HG02973 (cell line): ENCODE measurements around the gene BRAF.
"Not testable (repeated sequence)": the region's sequence is repeated elsewhere in the genome, so short reads cannot be mapped to it uniquely, and the experiment has no call there.

Source experiments
- ATAC-seq: cut with Tn5 transposase; IDR thresholded peaks from one replicate; pipeline ENCODE4 v1.9.1; 2021; ENCODE audit warnings: moderate library complexity; ENCODE audit not compliant: unreplicated experiment

BRAF gene

GRCh38 chr7:140920745-140921144, 4.0 kb downstream of the BRAF start:
- ATAC-seq = no peak

GRCh38 chr7:140918236-140918635, 6.5 kb downstream of the BRAF start:
- ATAC-seq = no peak

GRCh38 chr7:140917258-140917657, 7.5 kb downstream of the BRAF start:
- no peak for ATAC-seq

DNA sequence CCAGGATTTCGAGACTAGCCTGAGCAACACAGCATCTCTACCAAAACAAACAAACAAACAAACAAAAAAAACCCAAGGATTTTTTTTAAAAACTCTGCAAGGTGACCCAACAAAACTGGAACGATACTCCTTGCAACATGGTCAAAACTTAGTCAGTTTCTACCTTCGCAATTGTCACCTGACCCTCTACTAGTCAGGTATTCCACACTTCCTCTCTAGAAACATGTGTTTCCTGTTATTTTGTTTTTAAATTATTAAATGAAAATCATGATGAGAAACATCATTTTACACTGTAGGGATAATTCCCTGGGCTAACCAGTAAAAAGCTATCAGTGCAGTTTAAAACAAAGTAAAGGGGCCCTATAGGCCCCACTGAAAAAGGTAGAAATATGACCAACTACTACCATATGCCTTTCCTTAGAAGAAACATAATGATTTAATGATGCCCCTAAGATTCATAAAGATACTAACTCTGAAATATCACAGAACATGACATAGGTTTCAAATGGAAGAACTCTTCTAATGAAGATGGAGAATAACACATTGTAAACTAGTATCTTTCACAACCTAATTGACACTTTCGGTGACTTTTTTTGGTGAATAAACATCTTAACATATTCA, 8.7 kb downstream of the BRAF start:
- ATAC-seq = no peak

GRCh38 chr7:140914083-140914482, 10.6 kb downstream of the BRAF start:
- no peak for ATAC-seq

GRCh38 chr7:140913596-140913928, 11.2 kb downstream of the BRAF start:
- not testable (repeated sequence) for ATAC-seq

DNA sequence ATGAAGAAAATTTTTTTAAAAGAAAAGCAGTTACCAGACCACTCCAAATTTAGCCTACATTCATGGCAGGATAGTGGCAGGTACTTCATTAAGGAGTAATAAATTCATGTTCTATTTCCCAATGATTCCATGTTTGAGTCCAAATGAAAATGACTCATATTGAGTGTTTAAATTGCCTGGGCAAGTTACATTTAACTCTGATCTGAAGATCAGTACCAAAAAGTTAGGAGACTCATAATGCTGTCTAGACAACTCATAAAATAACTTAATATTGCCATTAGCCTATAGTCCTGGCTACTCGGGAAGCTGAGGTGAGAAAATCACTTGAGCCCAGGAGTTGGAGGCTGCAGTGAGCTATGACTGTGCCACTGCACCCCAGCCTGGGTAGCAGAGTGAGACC, 13.0 kb downstream of the BRAF start:
- no peak for ATAC-seq

- no peak for ATAC-seq
These were observed 15.1 kb downstream of the BRAF start for GRCh38 chr7:140909476-140910161.

DNA sequence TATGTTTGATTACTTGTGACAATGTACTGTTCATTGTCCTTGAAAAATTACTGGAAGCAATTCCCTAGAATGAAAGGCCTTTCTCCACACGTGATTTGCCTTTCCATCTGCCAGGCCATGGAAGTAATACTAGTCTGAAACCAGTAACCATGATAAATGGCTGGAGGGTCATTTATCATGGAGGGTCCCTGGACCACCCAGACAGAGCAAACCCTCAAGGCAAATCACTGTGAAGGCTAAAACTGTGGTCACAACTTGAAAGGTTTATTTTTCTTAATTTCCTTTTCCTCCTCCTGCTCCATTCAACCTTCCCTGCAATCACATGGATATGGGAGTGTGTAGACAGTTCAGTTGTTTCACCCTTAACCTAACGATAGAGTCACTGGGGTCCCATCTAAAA, 16.4 kb downstream of the BRAF start:
- no peak for ATAC-seq

DNA sequence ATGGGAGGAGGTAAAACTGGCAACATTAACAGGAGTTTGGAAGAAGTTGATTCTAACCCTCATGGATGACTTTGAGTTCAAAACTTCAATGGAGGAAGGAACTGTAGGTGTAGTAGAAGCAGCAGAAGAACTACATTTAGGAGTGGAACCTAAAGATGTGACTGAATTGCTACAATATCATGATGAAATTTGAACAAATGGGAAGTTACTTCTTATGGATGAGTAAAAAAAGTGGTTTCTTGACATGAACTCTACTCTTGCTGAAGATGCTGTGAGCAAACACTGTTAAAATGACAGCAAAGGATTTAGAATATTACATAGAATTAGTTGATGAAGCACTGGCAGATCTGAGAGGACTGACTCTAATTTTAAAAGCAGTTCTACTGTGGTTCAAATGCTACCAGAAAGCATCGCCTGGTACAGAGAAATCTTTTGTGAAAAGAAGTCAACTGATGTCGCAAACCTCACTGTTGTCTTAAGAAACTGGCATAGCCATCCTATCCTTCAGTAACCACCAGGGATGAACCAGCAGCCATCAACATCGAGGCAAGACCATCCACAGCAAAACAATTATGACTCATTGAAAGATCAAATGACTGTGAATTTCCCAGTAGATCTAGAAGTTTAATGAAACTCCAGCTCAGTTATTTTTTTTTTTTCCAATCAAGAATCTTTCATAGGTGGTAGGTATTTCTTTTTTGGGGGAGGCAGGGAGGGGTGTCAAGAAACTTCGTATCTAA, 20.8 kb downstream of the BRAF start:
- ATAC-seq = no peak

- ATAC-seq = peak; percentile 71
These were observed 22.3 kb downstream of the BRAF start for GRCh38 chr7:140902303-140902953.

DNA sequence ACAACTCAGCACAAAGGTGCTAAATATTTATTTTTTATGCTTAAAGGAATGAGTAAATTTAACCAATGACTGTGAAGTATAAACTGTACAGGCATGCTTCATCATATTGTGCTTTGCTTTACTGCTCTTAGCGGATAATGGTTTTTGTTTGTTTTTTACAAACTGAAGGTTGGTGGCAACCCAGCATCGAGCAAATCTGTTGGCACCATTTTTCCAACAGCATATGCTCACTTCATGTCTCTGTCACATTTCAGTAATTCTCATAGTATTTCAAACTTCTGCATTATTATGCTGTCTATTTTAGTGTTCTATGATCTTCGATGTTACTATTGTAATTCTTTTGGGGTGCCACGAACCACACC, 22.8 kb downstream of the BRAF start:
- no peak for ATAC-seq

- ATAC-seq = no peak
These were observed 24.8 kb downstream of the BRAF start for GRCh38 chr7:140899883-140900282.

DNA sequence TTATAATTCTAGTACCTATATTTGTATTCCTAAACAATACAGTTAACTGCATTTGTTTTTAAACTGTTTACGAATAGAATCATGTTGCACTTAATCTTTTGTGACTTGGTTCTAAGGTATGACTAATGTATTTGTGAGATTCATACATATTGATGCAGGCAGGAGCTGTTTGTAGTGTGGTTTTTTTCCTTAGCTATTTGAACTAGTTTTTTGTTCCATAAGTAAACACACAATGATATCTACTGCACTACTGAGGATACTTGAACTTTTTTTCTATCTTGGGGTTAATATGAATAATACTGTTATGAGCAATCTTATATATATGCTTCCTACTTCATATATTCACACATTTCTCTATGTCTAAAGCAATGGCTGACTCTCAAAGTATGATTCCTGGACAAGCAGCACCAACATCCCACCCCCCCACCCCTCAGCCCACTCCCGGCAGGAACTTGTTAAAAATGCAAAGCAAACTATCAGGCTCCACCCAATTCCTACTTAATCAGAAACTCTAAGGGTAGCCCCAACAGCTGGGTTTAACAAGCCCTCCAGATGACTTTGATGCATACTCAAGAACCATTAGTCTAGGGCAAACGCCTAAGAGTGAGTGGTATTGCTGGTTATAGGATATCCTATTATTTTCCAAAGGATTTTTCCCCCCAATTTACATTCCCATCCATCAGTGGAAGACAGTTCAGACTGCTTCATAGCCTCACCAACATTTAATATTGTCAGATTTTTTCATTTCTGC, 25.8 kb downstream of the BRAF start:
- ATAC-seq = no peak

GRCh38 chr7:140896996-140897395, 27.7 kb downstream of the BRAF start:
- no peak for ATAC-seq

GRCh38 chr7:140889645-140890044, 35.1 kb downstream of the BRAF start:
- no peak for ATAC-seq

DNA sequence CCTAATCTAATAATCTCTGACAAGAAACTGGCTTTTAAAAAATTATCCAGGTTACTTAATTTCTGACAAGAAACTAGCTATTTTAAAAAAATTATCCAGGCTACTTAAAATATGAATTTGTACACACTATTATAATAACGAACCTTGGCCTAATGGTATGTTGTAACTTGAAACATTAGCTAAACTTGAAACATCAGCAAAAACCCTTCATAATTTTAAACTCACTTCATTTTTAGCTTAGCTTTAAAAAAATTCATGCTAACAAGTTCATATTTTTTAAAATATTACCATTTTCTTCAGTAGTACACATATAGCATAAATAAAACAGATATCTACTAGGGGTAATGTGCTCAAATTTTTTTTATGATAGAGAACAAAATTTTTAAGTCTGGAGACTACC, 35.6 kb downstream of the BRAF start:
- ATAC-seq = no peak

DNA sequence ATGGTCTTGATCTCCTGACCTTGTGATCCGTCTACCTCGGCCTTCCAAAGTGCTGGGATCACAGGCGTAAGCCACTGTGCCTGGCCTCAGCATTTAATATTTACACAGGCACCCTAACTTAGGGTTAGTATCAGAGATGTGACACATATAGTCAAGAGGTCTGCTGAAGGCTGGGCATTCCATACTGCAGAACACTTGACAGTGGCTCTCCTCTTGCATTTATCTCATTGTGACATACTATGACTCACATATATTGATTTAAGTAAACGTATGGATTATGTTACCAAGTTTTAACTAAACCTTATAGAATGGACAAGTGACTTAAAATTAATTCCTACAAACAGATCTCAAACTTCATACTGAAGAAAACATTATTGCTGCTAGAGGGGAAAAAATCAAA, 36.6 kb downstream of the BRAF start:
- no peak for ATAC-seq

- no peak for ATAC-seq
These were observed 38.9 kb downstream of the BRAF start for GRCh38 chr7:140885735-140886334.

DNA sequence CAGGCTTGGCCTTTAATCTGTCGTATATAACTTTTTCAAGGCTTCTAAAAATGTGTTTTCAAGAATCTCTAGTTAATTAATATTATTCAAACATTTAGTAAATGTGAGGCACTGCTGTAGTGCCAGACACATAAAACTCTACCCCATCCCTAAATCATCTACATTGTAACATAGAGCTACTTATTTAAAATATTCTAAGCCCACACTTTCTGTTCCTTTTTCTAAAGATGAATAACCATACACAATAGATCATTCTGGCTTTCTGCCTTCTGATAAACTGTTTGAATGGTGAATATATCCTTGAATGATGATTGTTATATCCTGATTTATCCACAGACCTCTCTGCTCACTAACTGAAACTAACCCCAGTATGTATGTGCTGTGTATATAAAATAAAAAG, 41.4 kb downstream of the BRAF start:
- ATAC-seq = no peak

GRCh38 chr7:140882834-140883233, 41.9 kb downstream of the BRAF start:
- not testable (repeated sequence) for ATAC-seq
